Neuron (in vitro differentiated cells): ENCODE measurements around the gene IQCF6.
"Not testable (repeated sequence)": the region's sequence is repeated elsewhere in the genome, so short reads cannot be mapped to it uniquely, and the experiment has no call there.

ENCODE experiments used
- H2AFZ ChIP-seq: one replicate; pipeline ENCODE4 v1.6.1; 2013; ENCODE audit warnings: low read depth, mild to moderate bottlenecking, inconsistent platforms, low read length, moderate library complexity
- H3K27me3 ChIP-seq: one replicate; pipeline ENCODE4 v1.6.1; 2013; ENCODE audit warnings: low read length; ENCODE audit not compliant: insufficient read depth
- H3K36me3 ChIP-seq: one replicate; pipeline ENCODE4 v1.6.1; 2013; ENCODE audit warnings: low read length; ENCODE audit not compliant: insufficient read depth
- H3K4me1 ChIP-seq: one replicate; pipeline ENCODE4 v1.6.1; 2013; ENCODE audit warnings: low read length; ENCODE audit not compliant: insufficient read depth
- H3K4me3 ChIP-seq: 2 replicates; pipeline ENCODE4 v1.5.1; 2013; ENCODE audit warnings: mild to moderate bottlenecking, low read length, moderate library complexity
- H3K9me3 ChIP-seq: one replicate; pipeline ENCODE4 v1.6.1; 2013; ENCODE audit warnings: low read length

IQCF6 gene

DNA sequence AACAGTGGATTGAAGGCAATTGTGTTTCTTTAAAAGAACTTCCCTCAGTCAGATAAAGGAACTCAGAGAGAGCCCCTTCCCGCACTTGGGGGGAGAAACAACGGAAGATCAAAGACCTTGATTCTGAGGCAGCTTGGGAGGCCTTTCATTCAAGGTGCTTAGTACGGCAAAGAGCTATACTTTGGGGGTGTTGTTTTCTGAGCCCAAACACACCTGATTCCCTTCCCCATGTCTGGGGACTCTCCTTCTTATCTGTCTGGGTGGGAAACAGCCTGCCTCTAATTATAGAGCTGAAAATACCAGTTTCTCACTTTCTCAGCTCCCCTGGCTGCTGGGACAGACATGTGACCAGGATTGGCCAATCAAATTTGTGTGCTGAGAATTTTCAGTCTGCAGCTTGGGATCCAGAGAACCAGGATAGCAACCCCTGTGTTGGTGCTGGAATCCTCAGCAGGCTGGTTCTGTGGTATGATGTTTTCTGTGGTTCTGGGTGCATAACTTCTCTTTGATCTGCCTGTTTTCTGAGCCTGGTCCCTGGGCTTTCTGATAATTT, 19.4 kb upstream of the IQCF6 start:
- Histone ChIP-seq H3K36me3 (no peaks in the 10 kb centered on the region), H3K4me3 (no peak overlapping the region), H3K27me3 (peaks cover 24% of the 10 kb centered on the region), H3K4me1 (peaks cover 35% of the 10 kb centered on the region), H2AFZ (peak overlapping the region; percentile 39), H3K9me3 (no peaks in the 10 kb centered on the region)

DNA sequence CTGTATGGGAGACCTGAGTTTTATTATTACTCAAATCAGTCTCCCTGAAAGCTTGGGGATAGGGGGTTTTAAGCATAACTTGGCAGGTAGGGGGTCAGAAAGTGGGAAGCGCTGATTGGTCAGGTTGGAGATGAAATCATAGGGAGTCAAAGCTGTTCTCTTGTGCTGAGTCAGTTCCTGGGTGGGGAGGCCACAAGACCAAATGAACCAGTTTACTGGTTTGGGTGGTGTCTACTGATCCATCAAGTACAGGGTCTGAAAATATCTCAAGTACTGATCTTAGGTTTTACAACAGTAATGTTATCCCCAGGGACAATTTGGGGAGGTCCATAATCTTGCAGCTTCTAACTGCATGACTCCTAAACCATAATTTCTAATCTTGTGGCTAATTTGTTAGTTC, 17.8 kb upstream of the IQCF6 start:
- Histone ChIP-seq H3K9me3 (no peaks in the 10 kb centered on the region), H3K4me1 (peaks cover 21% of the 10 kb centered on the region), H3K36me3 (no peaks in the 10 kb centered on the region), H3K4me3 (no peak overlapping the region), H3K27me3 (peaks cover 24% of the 10 kb centered on the region), H2AFZ (no peak overlapping the region)

GRCh38 chr3:51794206-51794605, 15.2 kb upstream of the IQCF6 start:
- no peaks in the 10 kb centered on the region for H3K36me3 ChIP-seq
- peaks cover 24% of the 10 kb centered on the region for H3K27me3 ChIP-seq
- H3K4me3 ChIP-seq = no peak overlapping the region
- H2AFZ ChIP-seq = no peak overlapping the region
- peaks cover 8% of the 10 kb centered on the region for H3K4me1 ChIP-seq
- no peaks in the 10 kb centered on the region for H3K9me3 ChIP-seq

DNA sequence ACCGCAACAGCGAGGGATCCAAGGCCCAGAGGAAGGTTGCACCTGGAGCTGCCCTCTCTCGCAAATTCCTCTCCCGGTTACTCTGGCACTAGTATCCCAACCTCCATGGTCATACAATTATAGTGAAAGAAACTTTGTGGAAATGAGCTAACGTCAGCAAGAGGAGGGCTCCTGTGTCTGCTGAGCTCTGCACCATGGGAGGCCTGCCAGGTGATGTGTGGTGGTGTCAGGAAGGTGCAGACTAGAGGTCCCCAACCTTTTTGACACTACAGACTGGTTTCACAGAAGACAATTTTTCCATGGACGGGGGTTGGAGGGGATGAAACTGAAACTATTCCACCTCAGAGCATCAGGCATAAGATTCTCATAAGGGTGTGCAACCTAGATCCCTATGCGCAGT, 13.2 kb upstream of the IQCF6 start:
- H3K9me3 ChIP-seq = no peaks in the 10 kb centered on the region
- no peaks in the 10 kb centered on the region for H3K4me1 ChIP-seq
- H2AFZ ChIP-seq = no peak overlapping the region
- no peak overlapping the region for H3K4me3 ChIP-seq
- H3K36me3 ChIP-seq = no peaks in the 10 kb centered on the region
- H3K27me3 ChIP-seq = peaks cover 16% of the 10 kb centered on the region

GRCh38 chr3:51789437-51789836, 10.4 kb upstream of the IQCF6 start:
- Histone ChIP-seq H3K4me1 (no peaks in the 10 kb centered on the region), H3K4me3 (no peak overlapping the region), H3K36me3 (no peaks in the 10 kb centered on the region), H3K27me3 (peaks cover 2% of the 10 kb centered on the region), H2AFZ (no peak overlapping the region), H3K9me3 (no peaks in the 10 kb centered on the region)

DNA sequence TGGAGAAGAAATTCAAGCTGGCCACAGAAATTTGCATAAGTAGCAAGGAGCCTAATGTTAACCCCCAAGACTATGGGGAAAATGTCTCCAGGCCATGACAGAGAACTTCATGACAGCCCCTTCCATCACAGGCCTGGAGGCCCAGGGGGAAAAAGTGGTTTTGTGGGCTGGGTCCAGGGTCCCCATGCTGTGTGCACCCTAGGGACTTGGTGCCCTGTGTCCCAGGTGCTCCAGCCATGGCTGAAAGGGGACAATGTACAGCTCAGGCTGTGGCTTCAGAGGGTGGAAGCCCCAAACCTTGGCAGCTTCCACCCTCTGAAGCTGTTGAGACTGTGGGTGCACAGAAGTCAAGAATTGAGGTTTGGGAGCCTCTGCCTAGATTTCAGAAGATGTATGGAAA, 8.5 kb upstream of the IQCF6 start:
- not testable (repeated sequence) for H3K27me3 ChIP-seq, H3K4me3 ChIP-seq, H3K36me3 ChIP-seq, H2AFZ ChIP-seq, H3K9me3 ChIP-seq, H3K4me1 ChIP-seq

- Histone ChIP-seq H3K36me3 (no peaks in the 10 kb centered on the region), H3K27me3 (peaks cover 6% of the 10 kb centered on the region), H3K4me3 (no peak overlapping the region), H3K4me1 (no peaks in the 10 kb centered on the region), H2AFZ (no peak overlapping the region), H3K9me3 (no peaks in the 10 kb centered on the region)
Observed at GRCh38 chr3:51786267-51786666, 7.2 kb upstream of the IQCF6 start.

- Histone ChIP-seq H2AFZ (no peak overlapping the region), H3K9me3 (no peaks in the 10 kb centered on the region), H3K4me1 (no peaks in the 10 kb centered on the region), H3K27me3 (peaks cover 4% of the 10 kb centered on the region), H3K36me3 (no peaks in the 10 kb centered on the region), H3K4me3 (no peak overlapping the region)
Observed at GRCh38 chr3:51778554-51778953, 483 bp downstream of the IQCF6 start.

GRCh38 chr3:51777985-51778384, 1.1 kb downstream of the IQCF6 start:
- H2AFZ ChIP-seq = no peak overlapping the region
- peaks cover 6% of the 10 kb centered on the region for H3K27me3 ChIP-seq

DNA sequence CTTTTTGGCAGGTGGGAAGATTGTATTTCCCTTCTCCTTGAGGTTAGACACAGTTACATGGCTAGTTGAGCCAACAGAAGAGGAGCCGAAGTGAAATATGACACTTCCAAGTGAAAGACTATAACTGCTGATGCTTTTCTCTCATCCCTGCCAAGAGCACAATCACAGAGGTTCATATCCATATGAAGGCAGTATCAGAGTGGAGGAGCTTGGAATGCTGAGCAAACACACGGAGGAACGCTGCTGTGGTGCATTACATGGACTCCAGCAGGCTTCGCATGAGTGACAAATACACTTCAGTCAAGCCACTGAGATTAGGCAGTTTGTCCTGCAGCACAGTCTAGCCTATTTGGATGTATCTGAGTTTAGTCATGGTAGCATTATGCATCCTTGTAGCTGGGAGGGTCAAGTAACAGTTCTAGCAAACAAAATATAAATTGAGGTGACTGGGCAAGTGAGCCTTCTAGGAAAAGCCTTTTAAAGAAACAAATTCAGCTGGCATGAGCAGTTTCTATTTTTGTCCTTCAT, 5.4 kb downstream of the IQCF6 start:
- no peak overlapping the region for H2AFZ ChIP-seq

More at GRCh38 chr3:51777985-51778384, 1.1 kb downstream of the IQCF6 start:
- Histone ChIP-seq H3K36me3 (no peaks in the 10 kb centered on the region), H3K9me3 (no peaks in the 10 kb centered on the region), H3K4me3 (no peak overlapping the region), H3K4me1 (no peaks in the 10 kb centered on the region)

GRCh38 chr3:51759203-51759602, 19.8 kb downstream of the IQCF6 start:
- Histone ChIP-seq H3K27me3 (no peaks in the 10 kb centered on the region), H3K36me3 (no peaks in the 10 kb centered on the region), H2AFZ (no peak overlapping the region), H3K4me1 (no peaks in the 10 kb centered on the region), H3K4me3 (no peak overlapping the region), H3K9me3 (peaks cover 9% of the 10 kb centered on the region)

More for the DNA sequence above, 5.4 kb downstream of the IQCF6 start:
- Histone ChIP-seq H3K9me3 (no peaks in the 10 kb centered on the region), H3K4me1 (no peaks in the 10 kb centered on the region), H3K36me3 (no peaks in the 10 kb centered on the region), H3K4me3 (no peak overlapping the region), H3K27me3 (peaks cover 10% of the 10 kb centered on the region)

DNA sequence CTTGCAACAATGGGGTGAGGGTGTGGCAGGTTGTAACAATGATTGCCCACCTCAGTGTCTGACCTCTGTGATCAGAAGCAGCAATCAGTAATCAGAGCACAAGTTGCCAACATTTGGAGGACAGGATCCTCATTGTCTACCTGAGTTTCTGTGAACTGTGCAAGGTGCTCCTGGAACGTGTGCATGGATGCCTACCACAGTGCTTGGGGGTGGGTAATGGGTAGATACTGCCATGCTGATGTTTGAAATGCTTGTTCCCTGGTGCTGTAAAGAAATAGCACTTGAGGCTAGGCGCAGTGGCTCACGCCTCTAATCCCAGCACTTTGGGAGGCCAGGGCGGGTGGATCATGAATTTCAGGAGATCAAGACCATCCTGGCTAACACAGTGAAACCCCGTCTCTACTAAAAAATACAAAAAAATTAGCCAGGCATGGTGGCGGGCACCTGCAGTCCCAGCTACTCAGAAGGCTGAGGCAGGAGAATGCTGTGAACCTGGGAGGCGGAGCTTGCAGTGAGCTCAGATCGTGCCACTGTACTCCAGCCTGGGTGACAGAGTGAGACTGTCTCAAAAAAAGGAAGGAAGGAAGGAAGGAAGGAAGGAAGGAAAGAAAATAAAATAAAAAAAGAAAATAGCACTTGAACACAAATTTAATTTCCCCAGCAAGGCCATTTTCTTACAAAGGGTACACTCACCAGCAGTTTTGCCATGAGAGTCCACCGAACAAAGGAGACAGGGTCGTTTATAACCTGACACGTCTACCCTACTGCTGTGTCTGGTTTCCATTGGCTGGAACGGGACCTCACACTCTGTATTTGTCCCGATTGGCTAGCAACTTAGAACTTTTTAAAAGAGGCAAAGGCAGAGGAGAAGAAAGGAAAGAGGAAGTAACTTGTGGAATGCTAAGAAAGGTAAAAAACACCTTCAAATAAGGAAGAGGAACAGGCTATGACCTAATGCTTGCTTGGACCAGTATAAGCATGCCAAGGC, 25.0 kb downstream of the IQCF6 start:
- not testable (repeated sequence) for H3K36me3 ChIP-seq, H3K27me3 ChIP-seq, H2AFZ ChIP-seq, H3K9me3 ChIP-seq, H3K4me1 ChIP-seq, H3K4me3 ChIP-seq

- H3K4me3 ChIP-seq = no peak overlapping the region
- H3K9me3 ChIP-seq = peaks cover 2% of the 10 kb centered on the region
- no peak overlapping the region for H2AFZ ChIP-seq
- no peaks in the 10 kb centered on the region for H3K4me1 ChIP-seq
- no peaks in the 10 kb centered on the region for H3K27me3 ChIP-seq
- H3K36me3 ChIP-seq = no peaks in the 10 kb centered on the region
Observed at GRCh38 chr3:51751287-51751686, 27.8 kb downstream of the IQCF6 start.
